Measurements from ENCODE around the gene SLCO2A1.

The SLCO2A1 gene

DNA sequence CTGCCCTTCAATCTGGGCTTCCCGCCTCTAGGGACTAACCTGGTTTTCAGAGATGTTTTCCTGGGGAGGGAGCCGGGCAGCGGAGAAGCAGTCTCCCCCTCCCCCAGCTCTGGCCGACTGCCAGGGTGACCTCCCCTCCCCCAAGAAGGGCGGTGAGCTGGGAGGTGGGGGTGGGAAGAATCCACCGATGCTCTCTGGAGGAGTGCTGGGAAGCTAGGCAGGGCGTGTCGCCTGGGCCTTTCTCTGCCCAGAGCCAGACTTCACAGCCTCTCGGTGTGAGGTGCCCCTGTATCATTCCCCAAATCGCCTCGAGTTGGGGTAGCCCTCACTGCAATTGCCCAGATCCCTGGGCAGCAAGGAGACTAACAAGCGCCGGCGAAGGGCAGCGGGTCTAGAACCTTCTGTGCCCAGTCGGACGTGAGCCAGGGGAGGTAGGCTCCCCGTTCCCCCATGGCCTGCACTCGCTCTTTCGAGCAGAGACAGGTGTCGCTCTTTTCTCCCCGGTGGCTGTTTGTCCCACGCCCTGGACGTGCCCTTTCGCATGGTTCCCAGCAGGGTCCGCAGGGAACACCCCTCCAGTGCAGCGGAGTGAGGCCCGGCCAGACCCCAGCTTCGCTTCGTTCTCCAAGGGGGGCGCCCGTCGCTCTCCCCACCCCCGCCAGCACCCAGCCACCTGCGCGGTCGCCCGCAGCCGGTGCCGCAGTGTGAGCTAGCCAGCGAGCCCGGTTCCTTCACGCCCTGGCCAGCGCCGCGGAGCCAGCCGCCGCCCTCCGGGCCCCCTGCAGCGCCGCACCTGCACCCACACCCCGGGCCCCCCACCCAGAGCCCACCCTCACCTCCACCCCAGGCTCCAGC, 135.1 kb downstream of the SLCO2A1 start:
- no peak for DNase-seq

DNA sequence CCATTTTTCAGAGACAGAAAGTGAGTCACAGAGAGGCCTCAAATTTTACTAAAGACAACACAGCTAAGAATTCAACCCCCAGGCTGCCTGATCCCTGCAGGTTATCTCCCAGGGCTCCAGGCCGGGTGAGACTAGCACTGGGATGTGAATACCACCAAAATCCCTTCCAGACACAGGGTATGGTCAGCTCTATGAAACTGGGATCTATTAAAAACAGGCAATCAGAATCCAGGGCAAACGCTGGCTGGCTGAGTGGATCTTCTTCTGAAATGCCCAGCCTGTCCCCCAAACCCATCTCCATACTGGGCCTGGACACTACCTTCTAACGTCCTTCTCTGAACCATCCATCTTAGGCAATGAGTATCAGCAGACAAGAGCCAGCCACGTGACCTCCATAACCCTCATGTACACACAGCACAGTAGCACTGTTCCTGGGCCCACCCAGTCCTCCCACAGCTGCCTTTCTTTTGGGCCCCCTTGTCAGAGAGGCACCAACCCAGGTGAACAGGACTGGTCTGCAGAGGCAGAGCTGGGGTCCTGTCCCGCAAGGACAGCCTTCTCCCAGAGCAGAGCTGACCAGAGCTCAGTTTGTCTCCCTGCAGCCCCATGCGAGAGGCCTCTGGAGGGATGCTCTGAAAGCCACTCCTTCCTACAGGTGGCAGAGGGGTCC, 135.9 kb downstream of the SLCO2A1 start:
- no peak for DNase-seq

DNA sequence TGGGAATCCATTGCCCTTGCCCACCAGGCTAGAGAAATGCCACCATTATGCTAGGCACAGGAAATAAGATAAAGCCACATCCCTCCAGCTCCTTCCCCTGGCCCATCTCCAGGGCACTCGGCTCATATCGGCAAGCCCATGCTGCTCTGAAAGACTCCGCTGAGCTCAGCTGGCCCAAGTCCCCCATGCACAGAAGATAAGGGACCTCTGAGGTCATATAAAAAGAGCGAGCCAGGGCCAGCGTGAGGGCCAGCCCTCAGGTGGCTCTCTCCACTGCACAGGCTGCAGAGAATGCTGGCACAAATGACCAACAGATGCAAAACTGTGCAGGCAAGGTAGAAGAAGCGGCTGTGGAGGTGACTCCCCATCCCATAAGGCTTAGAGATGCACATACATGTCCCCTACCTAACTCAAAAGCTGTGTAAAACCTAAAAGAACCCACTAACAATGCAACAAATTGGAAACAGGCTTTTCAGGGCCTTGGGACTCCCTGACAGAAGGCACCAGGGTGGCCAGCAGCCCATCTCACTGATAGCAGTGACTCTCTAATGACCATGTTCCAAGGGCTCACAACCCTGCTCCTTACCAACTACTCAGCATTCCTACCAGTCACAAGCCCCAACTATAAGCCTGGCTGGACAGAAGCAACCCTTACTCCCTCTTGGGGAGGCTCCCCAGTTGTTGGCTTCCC, 137.0 kb downstream of the SLCO2A1 start:
- DNase-seq, result no peak

DNA sequence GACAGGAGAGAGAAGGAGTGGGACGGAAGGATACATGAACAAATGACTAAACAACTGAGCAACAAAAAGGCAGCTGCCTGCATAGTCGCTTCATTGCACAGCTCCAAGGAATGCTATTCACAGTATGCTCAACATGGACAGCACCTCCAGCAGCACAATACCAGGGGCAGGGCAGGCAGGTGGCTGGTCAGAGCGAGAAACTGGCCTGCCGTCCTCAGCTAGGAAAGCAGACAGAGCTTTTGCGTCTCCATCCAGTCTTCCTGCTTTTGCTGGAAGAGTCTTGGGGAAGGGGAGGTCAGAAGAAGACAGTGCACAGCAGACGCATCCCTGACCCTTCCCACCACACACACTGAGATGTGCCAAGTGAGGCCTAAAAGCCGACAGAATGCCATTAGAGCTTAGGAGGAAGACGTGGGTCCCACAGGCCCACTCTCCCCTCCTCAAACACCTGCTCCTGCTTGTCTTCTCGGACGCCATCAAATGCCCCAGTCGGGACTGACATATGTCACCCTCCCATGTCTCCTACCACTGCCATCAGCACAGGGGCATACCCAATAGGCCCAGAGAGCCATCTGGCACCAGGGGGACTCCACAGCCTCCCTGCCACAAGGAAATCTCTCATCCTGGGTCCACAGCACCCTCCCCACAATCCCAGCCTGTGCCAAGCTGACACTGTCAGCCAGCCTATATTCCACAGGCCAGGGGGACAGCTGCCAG, 137.9 kb downstream of the SLCO2A1 start:
- DNase-seq, result no peak

DNA sequence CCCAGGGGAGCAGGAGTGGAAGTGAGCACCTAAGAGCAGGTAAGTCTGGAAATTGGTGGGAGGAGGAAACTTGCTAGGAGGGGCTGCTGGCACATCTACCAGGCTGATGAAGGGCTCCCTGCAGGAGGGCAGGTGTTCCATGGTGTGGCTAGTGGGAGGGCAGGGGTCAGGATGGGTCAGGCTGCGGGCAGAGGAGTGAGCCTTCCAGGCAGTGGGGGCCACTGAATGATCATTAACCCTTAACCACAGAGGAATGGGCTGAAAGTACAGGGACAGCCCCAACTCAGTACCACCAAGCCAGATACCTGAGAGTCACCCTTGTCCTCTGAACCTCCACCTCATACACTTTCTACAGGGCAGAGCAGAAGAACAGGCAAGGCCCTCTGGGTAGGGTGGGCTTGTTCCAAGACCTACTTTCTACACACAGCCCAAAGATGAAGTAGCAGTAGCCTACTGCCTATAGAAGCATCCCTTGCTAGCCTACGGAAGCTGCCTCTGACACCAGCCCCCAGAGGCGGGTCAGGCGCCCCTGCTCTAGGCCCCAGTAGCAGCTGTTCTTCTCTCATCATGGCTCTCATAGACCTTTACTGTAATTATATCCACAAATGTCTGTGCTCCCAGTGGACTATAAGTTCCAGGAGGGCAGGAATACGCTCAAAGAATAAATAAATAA, 138.6 kb downstream of the SLCO2A1 start:
- DNase-seq, result no peak

DNA sequence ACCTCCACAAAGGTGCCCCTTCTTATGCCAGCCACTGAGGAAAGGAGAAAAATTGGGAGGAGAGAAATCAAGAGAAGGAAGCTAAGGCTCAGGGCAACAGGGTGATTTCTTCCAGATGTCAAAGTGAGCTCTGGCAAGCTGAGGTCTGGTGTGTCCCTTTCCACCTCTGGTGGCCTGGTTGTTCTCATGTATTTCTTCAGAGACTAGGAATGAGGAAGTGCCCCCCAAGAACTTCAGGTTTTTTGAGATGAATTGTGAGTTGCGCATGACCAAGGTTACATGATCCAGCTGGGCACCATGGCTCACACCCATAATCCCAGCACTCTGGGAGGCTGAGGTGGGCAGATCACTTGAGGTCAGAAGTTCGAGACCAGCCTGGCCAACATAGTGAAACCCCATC, 139.7 kb downstream of the SLCO2A1 start:
- DNase-seq, result no peak

DNA sequence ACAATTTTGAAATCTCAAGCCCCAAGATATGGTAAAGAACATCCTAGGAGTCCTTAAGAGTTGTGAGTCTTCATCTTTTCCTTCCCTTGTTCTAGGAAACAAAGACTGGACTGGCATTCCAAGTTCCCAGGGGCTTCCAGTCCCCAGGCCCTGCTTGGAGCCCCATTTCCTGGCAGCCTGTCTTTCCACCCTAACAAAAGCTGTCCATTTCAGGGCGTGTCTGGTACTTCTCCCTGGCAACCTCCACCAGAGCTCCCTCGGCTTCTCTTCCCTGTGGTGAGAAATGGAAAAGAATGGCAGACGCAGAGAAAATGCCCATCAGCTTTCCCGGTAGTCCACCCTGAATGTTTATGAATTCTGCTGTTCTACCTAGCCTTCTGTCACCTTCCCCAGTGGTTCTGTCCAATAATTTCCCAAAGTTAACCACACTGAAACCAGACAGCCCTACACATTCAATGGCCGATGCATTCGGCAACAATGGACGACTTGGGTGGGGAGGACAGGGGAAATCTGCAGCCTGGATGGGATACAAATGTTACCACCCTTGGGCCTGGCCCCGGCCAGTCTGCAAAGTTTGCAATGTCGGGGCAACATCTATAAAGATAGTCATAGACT, 140.9 kb downstream of the SLCO2A1 start:
- DNase-seq, result no peak

DNA sequence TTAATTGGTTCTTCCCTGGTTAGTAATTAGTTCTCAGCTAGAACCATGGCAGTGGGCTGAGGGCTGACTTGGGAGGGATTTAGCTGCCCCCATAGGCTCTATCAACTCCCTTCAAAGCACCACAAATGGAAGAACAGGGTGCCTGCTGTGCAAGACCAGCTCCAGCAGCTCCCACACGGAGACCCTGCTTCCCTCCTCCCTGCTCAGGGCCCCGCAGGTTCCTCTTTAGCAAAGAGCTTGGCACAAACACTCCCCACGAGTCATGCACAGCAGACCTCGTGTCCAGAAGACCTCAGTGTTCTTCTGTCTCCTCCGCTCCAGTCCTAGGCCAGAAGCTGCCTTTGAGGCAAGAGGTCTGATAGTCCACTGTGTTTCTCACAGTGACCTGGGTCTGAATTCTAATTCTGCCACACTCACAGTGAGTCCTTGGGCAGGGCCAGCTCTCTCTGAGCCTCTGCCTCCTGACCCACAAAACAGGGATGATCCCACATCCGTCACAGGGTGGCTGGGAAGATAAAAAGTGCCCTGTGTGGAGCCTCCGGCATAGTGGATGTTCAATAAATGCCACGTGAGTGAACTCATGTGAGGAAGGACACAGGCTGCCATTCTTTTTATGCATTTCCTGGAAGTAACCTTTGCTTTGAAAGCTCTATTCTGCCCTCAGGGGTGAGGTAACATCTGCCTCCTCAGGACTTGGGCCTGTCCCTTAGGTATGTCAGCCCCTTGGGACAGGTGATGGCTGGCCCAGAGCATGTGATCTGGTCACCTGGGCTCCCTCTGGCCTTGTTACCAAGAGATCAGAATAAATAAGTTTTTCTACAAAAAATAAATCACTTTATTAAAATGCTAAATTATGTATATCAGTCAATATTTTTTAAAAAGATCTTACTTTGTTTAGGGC, 141.7 kb downstream of the SLCO2A1 start:
- no peak for DNase-seq

DNA sequence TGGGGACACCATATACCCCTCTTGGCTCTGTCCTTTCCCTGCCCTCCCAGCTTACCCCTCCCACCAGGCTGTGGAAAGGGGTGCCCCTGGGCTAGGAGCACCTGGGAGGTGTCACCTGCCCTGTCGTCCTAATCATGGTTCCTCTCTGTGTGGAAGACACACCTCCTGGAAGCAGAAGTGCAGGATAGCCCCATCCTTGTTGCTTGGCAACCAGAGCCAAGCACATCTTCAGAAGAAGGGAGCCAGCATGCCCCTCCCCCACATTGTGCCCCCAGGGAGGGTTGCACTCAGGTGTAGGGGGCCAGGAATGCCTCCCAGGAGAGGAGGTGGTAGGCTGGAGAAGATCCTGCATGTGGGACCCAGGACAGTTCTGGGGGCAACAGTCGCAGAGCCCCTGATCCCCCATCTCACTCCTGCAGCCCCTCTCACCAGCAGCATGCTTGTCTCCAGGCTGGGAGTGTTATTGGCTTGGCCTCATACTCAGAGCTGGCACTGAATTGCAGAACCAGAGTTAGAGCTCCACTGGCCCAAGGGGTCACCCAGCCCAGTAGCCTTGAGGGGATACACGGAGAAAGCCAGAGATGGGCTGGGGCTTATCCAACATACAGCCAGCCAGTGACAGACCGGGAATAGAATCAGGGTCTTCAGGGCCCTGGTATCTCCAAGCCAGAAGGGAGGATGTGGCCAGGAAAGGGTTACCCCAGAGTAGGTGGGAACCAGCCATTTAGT, 142.5 kb downstream of the SLCO2A1 start:
- DNase-seq, result no peak

DNA sequence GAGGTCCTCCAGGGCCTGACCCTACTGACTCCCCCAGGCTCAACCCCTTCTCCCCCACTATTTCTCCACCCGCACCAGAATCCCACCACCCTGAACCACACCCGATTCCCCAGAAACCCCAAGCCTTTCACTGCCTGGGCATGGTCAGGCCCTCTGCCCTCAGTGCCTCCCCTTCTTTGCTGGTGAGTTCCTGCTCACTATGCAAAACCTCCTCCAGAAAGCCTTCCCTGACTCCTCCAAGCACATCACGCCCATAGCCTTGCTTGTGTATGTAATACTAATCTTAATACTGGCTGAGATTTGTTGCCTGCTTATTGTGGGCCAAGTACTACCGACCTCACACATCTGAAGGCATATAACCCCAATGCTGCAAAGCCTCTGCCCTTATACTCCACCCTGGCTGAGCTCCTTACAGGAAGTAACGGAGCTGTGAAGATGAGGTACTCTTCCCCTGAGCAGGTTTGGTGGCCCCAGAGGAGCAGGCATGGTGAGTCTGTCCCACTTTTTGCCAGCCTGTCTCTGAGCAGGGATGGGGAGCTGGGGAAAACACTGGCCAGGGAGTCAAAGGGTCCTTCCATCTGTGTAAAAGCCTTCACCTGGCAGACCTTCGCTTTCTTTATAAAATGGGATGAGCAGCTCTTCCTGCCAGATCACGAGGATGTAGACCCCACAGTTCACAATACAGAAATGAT, 143.5 kb downstream of the SLCO2A1 start:
- no peak for DNase-seq

DNA sequence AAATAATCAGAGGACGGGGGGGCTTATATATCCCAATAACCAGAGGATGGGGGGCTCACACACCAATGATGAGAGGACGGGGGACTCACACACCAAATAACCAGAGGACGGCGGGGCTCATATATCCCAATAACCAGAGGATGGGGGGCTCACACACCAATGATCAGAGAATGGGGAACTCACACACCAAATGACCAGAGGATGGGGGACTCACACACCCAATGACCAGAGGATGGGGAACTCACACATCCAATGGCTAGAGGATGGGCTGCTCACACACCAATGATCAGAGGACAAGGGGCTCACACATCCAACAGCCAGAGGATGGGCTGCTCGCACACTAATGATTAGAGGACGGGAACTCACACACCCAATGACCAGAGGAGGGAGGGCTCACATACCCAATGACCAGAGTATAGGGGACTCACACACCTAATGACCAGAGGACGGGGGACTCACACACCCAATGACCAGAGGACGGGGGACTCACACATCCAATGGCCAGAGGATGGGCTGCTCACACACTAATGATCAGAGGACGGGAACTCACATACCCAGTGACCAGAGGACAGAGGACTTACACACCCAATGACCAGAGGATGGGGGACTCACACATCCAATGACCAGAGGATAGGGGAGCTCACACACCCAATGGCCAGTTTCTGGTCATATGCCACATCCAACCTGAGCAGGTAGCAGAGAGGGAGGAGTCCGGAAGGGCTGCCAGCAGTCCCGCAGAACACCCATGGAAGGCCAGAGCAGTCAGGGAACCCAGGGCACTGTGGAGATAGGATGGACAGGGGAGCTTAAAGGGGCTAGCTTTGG, 144.6 kb downstream of the SLCO2A1 start:
- DNase-seq, result no peak

DNA sequence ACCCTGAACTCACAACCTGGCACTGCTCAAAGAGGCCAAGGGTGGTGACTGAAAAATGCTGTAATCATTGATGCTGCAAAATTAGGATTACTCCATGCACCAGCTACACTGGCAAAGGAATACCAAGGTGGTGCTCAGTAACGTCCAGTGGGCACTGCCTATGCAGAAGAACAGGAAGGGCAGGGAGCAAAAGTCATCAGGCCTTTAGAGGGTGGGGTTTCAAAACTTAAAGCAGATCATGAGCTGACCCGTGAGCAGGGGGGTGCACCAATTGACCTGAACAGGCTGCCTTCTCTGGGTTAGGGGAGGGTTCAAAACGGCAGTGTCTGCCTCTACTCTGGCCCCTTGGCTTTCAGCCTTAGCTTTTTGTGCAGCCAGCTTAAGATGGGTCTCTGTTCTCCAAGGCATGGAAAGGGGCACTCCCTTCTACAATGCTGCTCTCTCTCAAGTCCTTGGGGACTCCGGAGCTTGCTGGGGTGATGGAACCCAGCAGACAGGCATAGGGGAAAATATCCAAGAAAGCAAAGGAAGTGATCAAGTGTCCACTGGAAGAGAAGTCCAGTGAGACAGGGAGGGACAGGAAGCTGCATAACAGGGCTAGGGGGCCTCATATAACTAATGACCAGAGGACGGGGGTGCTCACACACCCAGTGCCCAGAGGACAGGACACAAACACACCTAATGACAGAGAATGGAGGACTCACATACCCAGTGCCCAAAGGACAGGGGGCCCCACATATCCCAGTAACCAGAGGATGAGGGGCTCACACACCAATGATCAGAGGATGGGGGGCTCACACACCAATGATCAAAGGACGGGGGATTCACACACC, 145.5 kb downstream of the SLCO2A1 start:
- no peak for DNase-seq

DNA sequence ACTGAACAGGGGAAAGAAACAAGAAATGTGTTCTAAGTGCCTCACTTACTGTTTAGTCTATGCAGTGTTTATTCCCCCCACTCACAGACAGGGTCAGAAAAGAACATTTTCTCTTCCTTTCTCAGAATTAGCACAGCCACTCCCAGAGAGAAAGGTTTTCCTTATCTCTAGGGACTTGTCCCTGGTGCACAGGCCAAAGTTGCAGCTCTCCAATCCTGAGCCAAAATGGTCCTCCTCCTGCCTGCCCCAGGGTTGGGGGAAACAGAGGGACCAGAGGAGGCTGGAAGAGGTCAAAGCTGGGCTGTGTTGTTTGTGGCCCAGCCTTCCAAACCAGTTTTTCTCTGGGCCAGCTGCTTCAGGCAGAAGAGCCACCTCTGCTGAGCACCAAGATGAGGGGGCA, 146.1 kb downstream of the SLCO2A1 start:
- DNase-seq, result no peak

DNA sequence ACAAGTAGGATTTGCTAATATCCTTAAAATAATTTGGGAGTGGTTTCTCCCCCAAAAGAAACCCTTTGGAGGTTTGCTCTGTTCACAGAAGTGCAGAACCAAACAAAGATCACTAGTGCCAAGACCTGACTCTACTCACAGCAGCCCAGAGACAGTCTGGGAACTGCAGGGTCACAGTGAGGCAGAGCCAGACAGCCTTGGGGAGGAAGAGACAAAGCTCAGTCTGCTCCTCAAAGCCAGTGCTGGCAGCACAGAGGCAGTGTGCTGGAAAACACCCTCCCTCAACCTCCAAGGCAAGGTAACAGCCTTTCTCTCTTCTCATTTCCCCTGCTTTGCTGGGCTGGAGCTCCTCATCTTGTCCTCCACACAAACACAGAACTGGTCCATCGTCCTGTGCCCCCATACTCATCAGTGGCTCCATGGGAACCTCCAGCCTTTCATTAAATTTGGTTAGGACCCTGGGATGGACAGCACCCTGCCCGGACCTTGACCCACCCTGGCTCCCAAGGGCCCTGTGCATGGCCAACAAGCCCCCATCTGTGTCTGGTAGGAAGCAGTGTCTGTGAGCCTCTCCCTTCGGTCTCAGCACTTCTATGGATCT, 146.6 kb downstream of the SLCO2A1 start:
- no peak for DNase-seq

DNA sequence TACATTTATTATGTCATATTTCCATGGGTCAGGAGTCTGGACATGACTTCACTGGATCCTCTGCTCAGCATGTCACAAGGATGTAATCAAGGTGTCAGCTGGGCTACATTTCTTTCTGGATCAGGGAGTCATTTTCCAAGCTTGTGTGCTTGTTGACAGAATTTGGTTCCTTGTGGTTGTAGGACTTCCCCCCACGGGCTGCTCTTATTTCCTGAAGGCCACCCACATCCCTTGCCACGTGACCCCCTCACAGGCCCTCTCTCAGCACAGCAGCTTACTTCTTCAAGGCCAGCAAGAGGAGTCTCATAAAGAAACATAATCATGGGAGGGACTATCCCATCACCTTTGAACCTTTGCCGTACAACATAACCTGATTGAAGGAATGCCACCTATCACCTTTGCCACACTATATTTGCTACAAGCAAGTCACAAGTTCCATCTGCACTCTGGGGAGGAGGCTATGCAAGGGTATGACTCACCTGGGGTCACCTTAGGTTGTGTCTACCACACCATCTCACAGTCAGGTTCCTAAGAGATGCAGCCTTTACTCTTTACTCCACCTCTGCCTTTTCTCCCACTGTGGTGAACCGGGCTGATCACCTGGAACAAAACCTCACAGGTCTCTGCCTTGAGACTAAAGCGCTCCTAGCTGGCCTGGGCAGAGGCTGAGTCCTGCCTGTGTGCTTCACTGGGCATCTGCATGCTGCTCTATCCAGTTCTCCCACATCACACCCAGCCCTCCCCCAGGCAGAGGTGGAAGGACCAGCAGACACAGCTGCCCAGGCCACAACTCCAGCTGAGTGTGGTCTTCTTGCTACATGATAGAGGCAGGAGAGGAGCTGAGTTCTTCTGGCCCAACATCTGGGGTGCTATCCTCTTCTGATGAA, 147.5 kb downstream of the SLCO2A1 start:
- no peak for DNase-seq

DNA sequence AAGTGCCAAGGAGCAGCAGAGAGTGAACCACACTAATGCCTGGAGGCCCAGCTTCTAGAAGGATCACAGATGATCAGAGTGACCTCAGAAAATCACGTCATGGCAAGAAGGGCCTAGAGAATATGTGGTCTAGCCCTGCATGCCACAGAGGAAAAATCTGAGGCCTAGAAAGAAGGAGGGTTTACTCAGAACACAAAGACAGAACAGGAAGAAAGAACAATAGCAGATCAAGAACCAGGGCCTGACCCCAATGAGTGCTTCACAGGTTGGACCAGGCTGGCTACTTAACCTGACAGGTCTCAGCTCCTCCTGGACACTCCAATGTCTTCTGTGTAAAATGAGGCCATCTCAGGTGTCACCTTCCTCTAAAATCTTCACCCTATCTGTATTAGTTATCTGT, 148.2 kb downstream of the SLCO2A1 start:
- DNase-seq, result no peak
